ENCODE data around the gene RERE.
A peak's percentile ranks its signal among the peaks of the same experiment; 100 is the strongest.

Gene RERE

DNA sequence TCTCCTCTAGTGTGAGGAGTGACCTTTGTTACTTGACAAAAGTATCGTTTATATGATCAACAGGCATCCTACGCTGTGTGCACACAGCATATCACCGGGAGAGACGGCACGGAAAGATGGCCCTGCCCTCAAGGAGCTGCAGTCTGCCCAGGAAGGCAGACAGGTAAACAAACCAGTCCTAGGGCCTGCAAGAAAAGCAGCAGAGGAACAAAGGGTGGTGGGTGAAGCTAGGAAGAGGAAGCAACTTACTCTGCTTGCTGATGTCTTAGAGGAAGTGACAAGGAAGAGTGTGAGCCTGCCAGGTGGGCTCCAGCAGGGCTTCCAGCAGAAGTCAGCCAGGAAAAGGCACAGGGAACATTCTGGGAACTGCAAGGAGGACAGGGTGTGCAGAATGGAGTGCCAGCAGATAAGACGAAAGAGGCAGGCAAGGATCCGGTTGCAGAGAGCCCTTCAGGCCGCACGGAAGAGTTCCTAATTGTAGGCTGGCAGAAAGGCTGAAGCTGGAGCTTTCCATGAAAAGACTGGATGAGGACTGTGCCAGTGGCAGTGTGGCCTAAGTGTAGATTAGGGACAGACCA lies 392.8 kb downstream of the RERE start:
- DNase-seq (ENCODE audit: low spot score), result peak; percentile 76

DNA sequence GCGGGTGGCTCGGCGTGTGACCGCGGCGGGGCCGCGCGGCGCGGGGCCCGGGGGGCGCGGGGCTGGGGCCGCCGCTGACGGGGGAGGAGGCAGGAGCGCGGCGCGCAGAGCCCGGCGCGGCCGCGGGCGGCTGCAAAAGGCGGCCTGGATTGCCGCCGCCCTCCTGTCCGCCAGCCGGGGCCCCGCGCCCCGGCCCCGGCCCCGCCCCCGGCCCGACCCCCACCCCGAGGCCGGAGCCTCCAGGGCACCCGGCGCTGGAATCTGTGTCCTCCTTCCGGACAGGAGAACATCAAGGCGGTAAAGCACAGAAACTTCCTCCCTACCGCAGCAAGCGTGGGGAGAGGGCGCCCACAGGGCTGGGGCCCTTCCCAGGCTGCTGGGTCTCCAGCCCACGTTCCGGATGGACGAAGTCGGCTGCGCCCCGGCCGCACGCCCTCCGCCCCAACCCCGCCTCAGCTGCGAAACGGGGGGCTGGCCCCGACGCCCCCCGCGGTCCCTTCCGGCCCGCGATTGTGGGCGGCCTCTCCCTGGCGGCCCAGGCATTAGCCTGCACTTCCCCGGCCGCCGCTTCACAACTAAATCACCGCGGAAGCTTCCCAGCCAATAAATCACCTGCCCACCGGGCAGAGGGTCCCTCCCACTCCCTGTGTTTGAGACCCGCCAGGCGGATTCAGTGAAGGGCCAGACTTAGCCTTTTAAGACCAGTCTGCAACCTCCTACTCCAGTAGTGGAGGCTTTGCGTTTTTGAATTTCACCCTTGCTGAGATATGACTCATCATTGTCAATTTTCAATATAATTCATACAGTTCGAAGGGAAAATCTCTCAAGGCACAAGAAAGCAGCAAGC lies 393.5 kb downstream of the RERE start:
- DNase-seq (ENCODE audit: low spot score), result peak; percentile 70

DNA sequence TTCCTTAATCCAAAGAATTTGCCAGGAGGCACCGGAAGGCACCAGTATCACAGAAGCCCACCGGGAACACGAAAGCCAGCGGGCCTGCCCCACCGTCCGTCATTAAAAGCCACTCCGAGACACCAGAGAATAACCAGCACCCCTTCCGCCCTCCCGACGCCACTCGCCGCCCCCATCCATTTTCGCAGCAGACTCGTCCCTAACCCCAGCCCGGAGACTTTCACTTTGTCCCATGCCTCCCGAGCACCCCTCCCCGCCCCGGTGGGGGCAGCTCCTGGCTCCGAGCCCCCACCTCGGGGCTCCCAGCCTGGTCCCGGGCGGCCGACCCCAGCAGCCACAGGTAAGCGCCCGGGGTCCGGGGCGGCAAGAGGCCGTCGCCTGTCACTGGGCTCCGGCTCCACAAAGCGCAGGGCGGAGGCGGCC lies 394.2 kb downstream of the RERE start:
- DNase-seq (ENCODE audit: low spot score), result no peak

DNA sequence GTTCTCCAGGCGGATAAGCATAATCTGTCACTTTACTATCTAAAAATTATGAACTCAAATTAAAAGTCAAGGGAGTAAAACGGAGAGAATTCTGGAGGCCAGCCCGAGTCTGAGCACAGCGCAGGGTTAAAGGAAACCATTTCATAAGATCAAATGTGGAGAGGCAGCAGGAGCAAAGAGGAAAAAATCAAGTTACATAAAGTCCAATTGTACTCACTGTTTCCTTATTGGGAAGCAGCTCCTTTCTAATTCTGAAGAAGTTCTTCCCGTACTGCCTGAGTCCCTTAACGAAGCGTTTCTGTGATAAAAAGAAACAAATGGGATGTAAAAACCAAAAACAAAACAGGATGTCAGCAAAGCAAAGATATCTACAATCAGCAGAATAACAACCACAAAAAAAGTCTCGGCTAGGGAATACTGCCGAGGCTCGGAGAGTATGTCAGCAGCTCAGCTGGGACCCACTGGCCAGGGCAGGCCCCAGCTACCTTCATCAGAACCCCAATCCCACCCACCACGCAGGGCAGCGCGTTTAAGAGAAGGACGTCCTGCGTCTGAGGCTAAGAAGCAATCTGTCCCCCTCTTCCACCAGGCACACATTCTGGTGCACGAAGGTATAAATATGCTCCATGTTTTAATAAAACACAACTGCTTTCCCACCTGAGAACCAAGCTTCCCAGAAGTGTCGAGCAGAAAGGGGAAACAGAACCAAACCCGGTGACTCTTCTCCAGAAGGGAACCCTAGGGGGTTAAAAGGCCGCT lies 394.8 kb downstream of the RERE start:
- peak; percentile 26 for DNase-seq (ENCODE audit: low spot score)

DNA sequence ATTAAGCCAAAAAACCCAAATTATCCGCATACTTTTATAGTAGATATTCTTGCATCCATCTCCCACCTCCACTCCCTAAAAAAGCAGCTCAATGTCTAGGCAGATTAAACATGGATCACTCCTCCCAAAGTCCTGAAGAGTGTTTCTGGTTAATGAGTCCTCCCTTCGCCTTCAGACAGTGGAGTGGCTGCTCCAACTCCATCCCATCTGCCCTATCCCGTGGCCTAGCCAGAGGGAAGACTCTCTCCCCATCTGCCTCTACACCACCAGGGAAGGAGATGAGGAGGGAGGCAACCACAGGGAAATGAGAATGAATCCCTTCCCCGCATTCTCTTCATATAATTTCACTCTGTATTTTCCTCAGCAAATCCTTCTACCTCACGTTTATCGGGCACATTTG lies 395.7 kb downstream of the RERE start:
- peak; percentile 25 for DNase-seq (ENCODE audit: low spot score)

DNA sequence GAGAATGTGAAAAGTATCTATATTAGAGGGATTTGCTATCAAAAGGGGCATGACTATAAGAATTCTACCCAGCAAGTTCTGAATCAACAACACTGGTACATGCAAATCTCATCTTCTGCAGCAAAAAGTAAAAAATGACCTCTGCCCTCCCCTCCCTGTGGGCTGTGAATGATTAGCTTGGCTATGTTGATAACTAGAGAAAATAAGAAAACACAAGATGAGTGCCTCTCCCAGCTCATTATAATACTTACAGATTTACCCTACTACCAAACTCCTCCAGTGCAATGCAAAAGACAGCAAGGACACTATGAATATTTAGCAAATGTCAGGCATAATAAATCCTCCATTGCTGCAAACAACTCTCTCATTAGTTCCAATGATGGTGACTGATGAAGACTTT lies 397.1 kb downstream of the RERE start:
- no peak for DNase-seq (ENCODE audit: low spot score)

DNA sequence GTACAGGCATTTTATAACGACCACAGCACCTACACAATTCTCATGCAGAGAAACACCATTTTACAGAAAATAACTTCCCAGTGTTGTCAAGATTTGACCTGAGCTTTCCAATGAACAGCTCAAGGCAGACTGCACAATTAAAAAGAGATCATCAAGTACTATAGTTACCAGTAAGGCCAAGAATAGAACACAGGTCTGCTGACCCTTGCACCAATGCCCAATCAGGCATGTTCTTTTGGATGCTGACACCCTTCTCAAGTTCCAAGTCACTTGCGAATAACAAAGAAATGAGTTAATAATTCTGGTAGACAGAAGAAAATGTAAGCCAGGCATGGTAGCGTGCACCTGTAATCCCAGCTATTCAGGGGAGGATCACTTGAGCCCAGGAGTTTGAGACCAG lies 397.6 kb downstream of the RERE start:
- peak; percentile 85 for DNase-seq (ENCODE audit: low spot score)

DNA sequence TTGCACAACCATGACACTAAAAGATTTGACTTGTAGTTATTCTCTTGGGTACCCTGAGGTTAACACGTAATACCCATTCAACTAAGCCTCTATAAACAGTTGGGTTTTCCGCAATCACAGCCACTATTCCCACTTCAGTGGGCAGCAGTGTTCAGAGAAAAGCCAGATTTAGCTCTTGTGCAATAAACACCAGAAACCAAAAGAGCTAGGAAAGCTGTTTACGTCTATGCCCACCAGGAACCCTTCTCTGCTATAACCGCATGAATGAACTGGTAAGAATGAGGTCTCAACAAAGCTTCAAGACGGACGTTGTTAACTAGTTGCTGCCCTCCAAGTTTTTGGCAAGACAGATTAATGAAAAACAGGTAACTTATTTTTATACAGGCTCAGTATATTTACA lies 398.3 kb downstream of the RERE start:
- DNase-seq (ENCODE audit: low spot score), result peak; percentile 37

DNA sequence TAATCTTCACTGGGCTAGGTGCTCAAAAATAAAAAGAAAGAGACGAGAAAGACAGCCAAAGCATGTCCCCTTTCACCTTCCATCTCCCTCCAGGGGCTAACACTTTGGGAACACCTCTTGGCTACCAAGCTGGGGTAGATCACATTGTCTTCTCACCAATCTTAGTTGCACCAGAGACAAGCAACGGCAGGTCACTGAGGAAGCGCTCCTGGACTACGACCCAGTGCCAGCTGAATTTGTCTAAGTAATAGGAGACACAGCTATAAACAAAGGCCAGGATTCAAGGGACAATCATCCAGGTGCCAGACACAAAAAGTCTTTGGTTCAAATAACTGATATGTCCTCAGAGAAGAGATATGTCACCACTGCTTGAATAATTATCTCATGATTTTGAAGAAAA lies 399.1 kb downstream of the RERE start:
- DNase-seq (ENCODE audit: low spot score), result no peak

DNA sequence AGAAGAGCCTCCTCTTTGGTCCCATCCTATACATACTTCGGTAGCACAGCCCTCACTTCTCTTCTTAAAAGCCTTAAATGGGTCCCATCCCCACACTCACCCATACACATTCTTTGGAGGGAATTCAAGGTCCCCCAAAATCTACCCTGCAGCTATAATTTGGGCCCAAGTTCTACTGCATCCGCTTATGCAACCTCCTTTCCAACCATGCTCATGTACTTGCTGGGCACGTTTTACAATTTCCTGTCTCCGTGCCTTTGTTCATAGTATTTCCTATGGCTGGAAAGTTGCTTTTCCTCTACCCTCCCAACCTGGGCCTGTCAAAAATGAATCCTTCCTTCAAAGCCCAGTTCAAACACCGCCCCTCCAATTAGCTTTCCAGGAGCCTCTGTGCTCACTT lies 399.8 kb downstream of the RERE start:
- no peak for DNase-seq (ENCODE audit: low spot score)

DNA sequence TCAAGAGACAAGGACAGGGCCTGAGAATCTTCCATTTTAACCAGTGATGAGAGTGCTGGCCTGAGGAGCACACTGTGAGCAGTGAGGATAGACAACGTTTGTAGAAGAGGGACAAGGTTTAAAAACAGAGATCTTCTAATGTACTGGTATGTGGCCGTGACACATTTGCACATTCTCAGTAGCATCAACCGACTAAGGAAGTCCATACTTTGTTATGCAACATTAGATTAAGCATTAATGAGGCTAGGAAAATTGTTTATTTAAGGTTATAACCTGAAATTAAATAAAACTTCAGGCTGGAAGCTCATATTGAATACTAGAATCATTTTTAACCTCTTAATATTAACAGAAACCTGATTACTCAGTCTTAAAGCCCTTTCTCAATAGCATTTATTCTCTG lies 400.6 kb downstream of the RERE start:
- DNase-seq (ENCODE audit: low spot score), result peak; percentile 29

DNA sequence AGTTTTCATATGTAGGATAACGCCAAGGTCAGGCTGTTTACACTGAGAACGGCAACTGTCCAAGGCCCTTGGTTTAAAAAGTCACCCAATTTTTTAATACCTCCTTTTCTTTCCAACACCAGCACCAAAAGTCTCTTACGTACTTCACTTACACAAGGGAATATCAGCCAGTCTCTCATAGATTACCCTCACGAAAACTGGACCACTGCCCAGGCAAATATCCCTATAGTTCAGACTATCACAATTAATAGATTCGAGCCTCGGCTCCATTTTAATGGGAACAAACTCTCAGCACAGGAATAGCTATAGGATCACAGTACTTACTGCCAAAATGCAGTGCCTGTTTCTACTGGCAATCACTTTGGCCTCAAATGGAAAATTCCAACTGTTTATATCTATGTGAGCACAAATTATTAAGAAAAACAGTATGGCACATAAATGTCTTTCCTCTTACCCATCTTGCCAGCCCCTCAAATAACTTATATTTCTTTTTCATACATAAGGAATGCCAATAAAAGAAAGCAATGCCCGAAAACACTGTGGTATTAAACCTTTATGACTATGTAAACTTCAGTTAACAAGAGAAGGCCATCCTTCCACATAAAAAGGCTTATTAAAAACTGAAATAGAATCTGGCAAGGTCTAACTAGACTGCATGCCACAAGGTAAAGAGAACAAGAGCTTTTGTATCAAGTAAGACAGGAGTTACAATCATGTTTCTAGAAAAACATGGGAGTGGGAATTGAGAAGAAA lies 401.7 kb downstream of the RERE start:
- DNase-seq (ENCODE audit: low spot score), result no peak

DNA sequence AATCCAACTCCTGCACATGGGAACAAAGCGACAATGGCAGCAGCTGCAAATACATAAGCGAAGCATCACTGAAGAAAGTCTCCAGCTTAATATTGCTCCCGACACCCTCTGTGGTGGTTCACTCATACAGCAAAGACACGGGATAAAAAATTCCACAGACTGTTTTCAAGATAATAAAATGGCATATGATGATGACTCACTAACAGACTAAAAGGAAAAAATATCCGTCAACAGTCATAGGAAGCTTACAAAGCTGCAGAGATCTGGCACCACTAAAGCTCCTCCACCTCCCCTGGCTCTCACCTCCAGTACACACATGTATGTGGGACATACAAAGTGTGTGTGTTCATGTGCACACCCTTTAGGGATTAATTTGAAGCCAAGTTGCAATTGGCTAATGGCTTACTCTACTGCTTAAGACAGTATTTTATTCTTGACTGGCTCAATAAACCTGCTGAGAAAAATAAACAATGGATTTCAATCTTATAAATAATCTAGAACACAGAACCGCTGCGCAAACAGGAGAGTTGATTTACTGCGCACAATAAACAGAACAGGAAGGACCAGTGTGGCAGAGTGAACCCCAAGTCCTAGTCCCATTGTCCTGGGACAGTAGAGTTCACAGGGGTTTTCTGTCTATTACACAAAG lies 405.1 kb downstream of the RERE start:
- DNase-seq (ENCODE audit: low spot score), result peak; percentile 68

DNA sequence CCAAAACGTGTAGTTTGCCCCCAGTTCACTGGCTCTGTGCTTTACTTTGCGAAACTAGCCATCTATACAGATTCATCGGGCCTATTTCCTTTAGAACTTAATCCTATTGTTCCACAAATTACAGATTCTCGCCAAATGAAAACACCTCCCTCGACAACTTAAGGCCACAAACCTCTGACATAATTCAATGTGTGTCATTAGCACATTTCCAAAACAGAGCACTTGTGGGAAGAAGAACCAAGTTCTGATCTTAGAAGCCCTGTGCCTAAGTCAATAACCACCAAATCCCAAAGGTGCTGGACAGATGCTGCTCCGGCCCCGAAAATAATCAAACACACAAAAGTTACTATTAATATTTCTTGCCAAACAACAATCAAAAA lies 405.6 kb downstream of the RERE start:
- no peak for DNase-seq (ENCODE audit: low spot score)

DNA sequence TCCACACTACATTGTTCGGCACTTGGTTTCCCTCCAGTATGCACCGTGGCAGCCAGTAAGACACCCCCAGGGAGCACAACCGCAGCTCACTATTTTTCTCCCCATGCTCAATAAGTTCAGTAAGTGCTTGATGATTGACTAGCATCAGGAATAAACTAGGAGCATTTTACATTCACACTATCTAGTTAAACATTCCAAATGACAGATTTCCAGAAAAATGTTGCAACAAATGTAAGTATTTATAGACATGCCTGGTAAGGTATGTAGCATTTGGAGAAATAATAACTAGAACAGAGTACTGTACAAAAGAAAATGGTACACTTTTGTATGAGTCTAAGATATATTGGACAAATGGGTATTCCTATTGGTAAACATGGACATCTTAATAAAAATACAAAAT lies 406.6 kb downstream of the RERE start:
- no peak for DNase-seq (ENCODE audit: low spot score)

DNA sequence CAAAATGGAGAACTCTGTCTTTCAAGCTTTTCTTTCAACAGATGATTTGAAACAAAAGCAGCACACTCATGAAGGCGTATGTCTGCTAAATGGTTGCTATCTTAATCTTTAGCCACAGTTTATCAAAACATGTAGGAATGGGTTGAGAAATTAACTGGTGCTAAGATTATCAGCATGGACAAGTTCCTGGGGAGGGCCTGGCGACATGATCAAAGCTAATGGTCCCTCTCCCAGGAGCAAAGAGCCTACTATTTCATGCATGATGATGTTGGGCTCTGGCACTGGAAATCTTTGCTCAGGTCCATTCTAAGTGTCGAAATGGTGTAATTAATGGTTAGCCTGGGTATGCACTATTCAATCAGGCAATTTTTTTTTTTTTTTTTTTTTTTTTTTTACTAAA lies 407.8 kb downstream of the RERE start:
- no peak for DNase-seq (ENCODE audit: low spot score)

DNA sequence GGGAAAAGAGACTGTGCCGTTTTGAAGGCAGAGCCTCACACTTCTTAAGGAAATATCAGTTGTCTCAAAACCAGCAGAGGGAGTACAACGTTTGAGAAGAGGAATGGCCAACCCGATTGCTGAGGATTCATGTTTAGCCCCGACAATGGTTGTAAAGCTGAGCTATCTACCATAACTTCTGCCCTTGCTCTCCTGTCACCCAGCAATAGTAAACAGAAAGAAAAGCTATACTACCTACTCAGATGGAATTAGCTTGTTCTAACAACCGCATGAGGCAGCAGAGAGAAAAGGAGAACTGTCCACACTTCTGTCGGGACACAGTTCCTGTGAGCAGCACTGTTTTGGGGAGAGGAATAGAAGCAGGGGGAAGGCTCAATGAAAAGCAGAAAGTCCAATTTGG lies 408.3 kb downstream of the RERE start:
- DNase-seq (ENCODE audit: low spot score), result peak; percentile 70

DNA sequence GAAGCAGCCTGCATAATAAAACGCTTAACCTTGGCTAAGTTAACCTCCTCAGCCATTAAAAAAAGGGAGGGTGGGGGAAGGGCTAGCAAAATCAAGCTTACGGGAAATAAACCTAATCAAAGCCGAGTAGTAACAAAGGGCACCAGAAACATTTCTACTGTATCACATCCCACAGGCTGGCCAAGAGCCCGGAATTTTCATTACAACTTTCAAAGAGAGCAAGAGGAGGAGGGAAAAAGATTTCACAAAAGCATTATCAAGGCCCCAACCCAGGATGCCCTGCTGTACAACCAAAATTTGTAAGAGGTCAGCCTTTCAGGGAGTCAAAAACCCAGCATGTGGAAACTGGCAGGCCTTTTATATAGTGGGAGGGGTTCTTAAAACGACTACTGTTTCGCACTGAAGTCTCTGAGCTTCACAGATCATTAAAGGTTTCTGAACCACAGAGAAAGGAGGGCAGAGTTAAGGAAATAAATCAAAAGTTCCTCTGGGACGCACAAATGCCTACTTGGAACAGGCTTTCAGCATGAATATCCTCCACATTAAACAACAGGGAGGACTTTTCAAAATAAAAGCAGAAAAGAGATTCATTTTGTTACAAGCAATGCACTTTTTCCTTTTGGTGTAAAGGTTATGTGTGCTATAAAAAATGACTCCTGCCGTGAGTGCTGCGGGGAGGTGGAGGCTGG lies 409.1 kb downstream of the RERE start:
- DNase-seq (ENCODE audit: low spot score), result no peak

DNA sequence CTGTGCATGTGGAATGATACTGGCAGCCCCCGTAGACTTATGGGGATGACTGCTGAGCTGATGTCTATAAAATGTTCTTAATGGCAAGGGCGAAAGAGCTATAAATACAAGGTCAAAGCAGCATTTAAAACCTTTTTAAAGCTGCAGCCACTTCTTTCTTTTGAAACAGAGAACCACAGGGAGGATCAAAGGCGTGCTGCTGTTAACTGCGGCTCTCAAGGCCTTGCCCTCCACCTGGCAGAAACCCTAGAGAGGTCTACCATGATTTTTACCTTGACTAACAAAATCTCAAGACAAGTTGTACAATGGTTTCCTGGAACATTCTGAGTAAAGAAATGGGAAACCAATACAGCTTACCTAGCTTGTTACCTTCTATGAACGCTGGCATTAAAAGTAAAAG lies 409.8 kb downstream of the RERE start:
- no peak for DNase-seq (ENCODE audit: low spot score)

DNA sequence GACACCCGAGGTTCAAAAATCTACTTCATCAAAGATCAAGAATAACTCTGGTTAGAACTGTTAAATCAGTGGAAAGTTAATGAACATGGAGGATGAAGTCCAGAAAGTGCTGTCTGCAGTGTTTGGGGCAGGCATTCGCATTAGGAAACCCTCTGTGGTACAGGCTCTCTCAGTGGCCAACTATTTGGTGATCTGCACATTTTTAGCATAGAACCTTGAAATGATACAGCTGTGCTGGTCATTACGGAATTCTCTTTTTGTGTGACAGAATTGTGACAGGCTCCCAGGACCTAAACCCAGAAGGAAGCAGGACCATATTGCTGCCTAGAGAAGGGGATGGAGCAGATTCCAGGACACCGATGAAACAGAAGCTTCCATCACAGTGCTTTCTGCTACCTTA lies 410.5 kb downstream of the RERE start:
- no peak for DNase-seq (ENCODE audit: low spot score)

DNA sequence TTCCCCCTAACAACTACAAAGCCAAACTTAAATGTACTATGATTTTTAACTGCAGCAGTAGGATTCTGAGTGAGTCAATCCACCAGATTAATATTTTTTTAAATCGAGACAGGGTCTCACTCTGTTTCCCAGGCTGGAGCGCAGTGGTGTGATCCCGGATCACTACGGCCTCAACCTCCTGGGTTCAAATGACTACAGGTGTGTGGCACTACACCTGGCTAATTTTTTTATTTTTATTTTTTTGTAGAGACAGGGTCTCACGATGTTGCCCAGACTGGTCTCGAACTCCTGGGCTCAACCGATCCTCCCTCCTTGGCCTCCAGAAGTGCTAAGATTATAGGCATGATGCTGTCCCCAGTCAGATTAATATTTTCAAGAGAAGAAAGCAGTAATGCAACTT lies 411.4 kb downstream of the RERE start:
- no peak for DNase-seq (ENCODE audit: low spot score)

Data from kidney tubule cell (primary cell).